ENCODE results near the gene PTPRN2. TPM values are rescaled to one million over a fixed set of nuclear protein-coding genes. Genes with fewer than 3 reads are reported as not detected.
A peak's percentile ranks its signal among the peaks of the same experiment; 100 is the strongest.

PTPRN2 gene
- total and polyA plus RNA-seq, 9 of the 15 experiments (the other 6 are each of a cell fraction or from before 2014, with no cell fraction given) = not detected

- in situ Hi-C loops (cut with MboI) = loop anchor here (5.0 kb wide), 1 partner anchor 76 kb away; no protein-coding TSS in a partner anchor
- FAIRE-seq = no peak
- no peak overlapping the region for H2AFZ ChIP-seq (ENCODE audit: low read depth, low read length)
- no peak overlapping the region for H3K27ac ChIP-seq (ENCODE audit: extremely low read depth, low read depth, low read length)
- H3K4me2 ChIP-seq (ENCODE audit: insufficient read depth, low read length) = no peak overlapping the region; the same call in 1 of the 2 replicates
- H3K4me1 ChIP-seq (replicated peaks in 1 of 2; ENCODE audit: control insufficient read depth in 2 of 2, insufficient read depth in 2 of 2, low read length in 2 of 2) = peaks cover 0 to 5% of the 10 kb centered on the region in 2 experiments; a peak in 2 of 5 replicates
- intact Hi-C loops (cut with micrococcal nuclease) = no loop called here
- no peak for DNase-seq (ENCODE audit: extremely low read depth in 1 of 4, low spot score in 3 of 4)
- TF ChIP-seq ZBTB11 (CRISPR knock-in tag; IDR thresholded peaks at IDR 0.05) (no peak), HMGN3 (IDR thresholded peaks at IDR 0.05; ENCODE audit: borderline replicate concordance, extremely low read depth, insufficient read length, low read depth, low read length) (peak; percentile 2)
- no peaks in the 10 kb centered on the region for H3K36me3 ChIP-seq (ENCODE audit: control insufficient read depth, insufficient read depth, low read length)
- ChIA-PET POLR2A (interaction anchor here (1.4 kb wide), 1 partner anchor 56 kb away, joined by 3 read pairs; no protein-coding TSS in a partner anchor), CTCF (ENCODE audit: low intra/inter-chr PET ratio) (no interaction called here)
- no peaks in the 10 kb centered on the region for H3K79me2 ChIP-seq (ENCODE audit: control insufficient read depth, insufficient read depth, low read length)
- BruUV-seq (replicated peaks) = no TSS peak
- no peaks in the 10 kb centered on the region for H3K9me1 ChIP-seq (ENCODE audit: control insufficient read depth, insufficient read depth, low read length)
- H3K9me3 ChIP-seq (replicated peaks; ENCODE audit: control insufficient read depth, insufficient read depth, low read depth, low read length) = no peaks in the 10 kb centered on the region
- ATAC-seq = peak; percentile 44
- H3K4me3 ChIP-seq = no peak overlapping the region
- peaks cover 40 to 67% of the 10 kb centered on the region in 2 experiments for H3K27me3 ChIP-seq (ENCODE audit: control insufficient read depth in 2 of 2, insufficient read depth in 2 of 2, low read length in 2 of 2)
- 3% methylated on average over 28 of the region's 28 CpGs for WGBS (ENCODE audit: insufficient coverage, low coverage, missing lambda C conversion rate)
- H3K9ac ChIP-seq (ENCODE audit: insufficient read depth in 1 of 2, low read depth in 2 of 2, low read length in 2 of 2) = no peak overlapping the region
- 0 out of 2 replicates have a peak, but pooled peaks cover 5% of the 10 kb centered on the region for H4K20me1 ChIP-seq (replicated peaks; ENCODE audit: control insufficient read depth, insufficient read depth, low read length)
Observed at GRCh38 chr7:158501393-158502067, 86.1 kb downstream of the PTPRN2 start.
